HEK293 (cell line): ENCODE results near the gene DOK6.

Source experiments
- CTCF ChIA-PET: fragments of 350-600 bp; formaldehyde crosslinking; extraction: SDS; loops from one replicate; lab custom pipeline; 2021; ENCODE audit warnings: antibody characterized with exemption; lab: Yijun Ruan, JAX
- POLR2A ChIA-PET: fragments of 300-600 bp; formaldehyde crosslinking; extraction: SDS; loops from one replicate; lab custom pipeline; 2020; ENCODE audit warnings: antibody characterized with exemption, inconsistent platforms; lab: Yijun Ruan, JAX
- H3K27ac ChIP-seq: fragments of 200-500 bp; sonication (Bioruptor generic); 2 replicates; pipeline ENCODE4 v1.5.1; 2014; ENCODE audit warnings: low read depth, low read length, control low read depth, inconsistent platforms; ENCODE audit errors: extremely low read depth
- H3K36me3 ChIP-seq, 2 experiments: fragments of 200-500 bp in 1 of 2; sonication (Bioruptor generic) in 1 of 2; 1 replicate in 1 of 2; 2 replicates in 1 of 2; pipeline ENCODE4 v1.5.1; 2014 to 2017; ENCODE audit warnings: inconsistent platforms in 2 of 2, low read length in 2 of 2; ENCODE audit not compliant: control insufficient read depth in 2 of 2, insufficient read depth in 1 of 2
- H3K4me1 ChIP-seq: fragments of 200-500 bp; sonication (Bioruptor generic); 2 replicates; pipeline ENCODE4 v1.5.1; 2014; ENCODE audit warnings: mild to moderate bottlenecking, low read length, inconsistent platforms; ENCODE audit not compliant: control insufficient read depth, insufficient read depth
- H3K4me3 ChIP-seq: 2 replicates; pipeline ENCODE4 v1.5.1; 2011; ENCODE audit warnings: low read depth, mild to moderate bottlenecking, control low read depth, low read length, moderate library complexity
- H3K9me3 ChIP-seq: fragments of 200-500 bp; sonication (Bioruptor generic); 2 replicates; pipeline ENCODE4 v1.5.1; 2014; ENCODE audit warnings: low read depth, low read length, inconsistent platforms; ENCODE audit not compliant: control insufficient read depth, insufficient read depth
- FEZF1 ChIP-seq: fragments of 450-650 bp; formaldehyde crosslinking; IDR thresholded peaks from 2 replicates; pipeline ENCODE4 v1.5.1; 2016; ENCODE audit warnings: missing biosample characterization, missing genetic modification characterization
- GFI1B ChIP-seq: fragments of 450-650 bp; formaldehyde crosslinking; IDR thresholded peaks from 2 replicates; pipeline ENCODE4 v1.5.1; 2016; ENCODE audit warnings: missing biosample characterization, missing genetic modification characterization
- HIC1 ChIP-seq: fragments of 450-650 bp; formaldehyde crosslinking; IDR thresholded peaks from 2 replicates; pipeline ENCODE4 v1.5.1; 2016; ENCODE audit warnings: missing biosample characterization, missing genetic modification characterization
- REPIN1 ChIP-seq: fragments of 450-650 bp; formaldehyde crosslinking; IDR thresholded peaks from 2 replicates; pipeline ENCODE4 v1.5.1; 2017; ENCODE audit warnings: missing biosample characterization, missing genetic modification characterization, low read depth
- SP2 ChIP-seq: fragments of 450-650 bp; formaldehyde crosslinking; IDR thresholded peaks from 2 replicates; pipeline ENCODE4 v1.5.1; 2016; ENCODE audit warnings: missing biosample characterization, missing genetic modification characterization
- WT1 ChIP-seq: fragments of 450-650 bp; formaldehyde crosslinking; IDR thresholded peaks from 2 replicates; pipeline ENCODE4 v1.5.1; 2016; ENCODE audit warnings: missing biosample characterization, missing genetic modification characterization
- YY2 ChIP-seq: fragments of 450-650 bp; formaldehyde crosslinking; IDR thresholded peaks from 2 replicates; pipeline ENCODE4 v1.5.1; 2016; ENCODE audit warnings: missing biosample characterization, missing genetic modification characterization
- ZNF10 ChIP-seq: fragments of 450-650 bp; formaldehyde crosslinking; IDR thresholded peaks from 2 replicates; pipeline ENCODE4 v1.5.1; 2017; ENCODE audit warnings: missing biosample characterization, missing genetic modification characterization
- ZNF112 ChIP-seq: fragments of 450-650 bp; formaldehyde crosslinking; IDR thresholded peaks from 2 replicates; pipeline ENCODE4 v1.5.0; 2017; ENCODE audit warnings: missing biosample characterization, missing genetic modification characterization
- ZNF138 ChIP-seq: fragments of 450-650 bp; formaldehyde crosslinking; IDR thresholded peaks from 2 replicates; pipeline ENCODE4 v1.5.1; 2016; ENCODE audit warnings: missing biosample characterization, missing genetic modification characterization, borderline replicate concordance
- ZNF19 ChIP-seq: fragments of 450-650 bp; formaldehyde crosslinking; IDR thresholded peaks from 2 replicates; pipeline ENCODE4; 2016; ENCODE audit warnings: missing biosample characterization, missing genetic modification characterization, low read depth
- ZNF23 ChIP-seq: fragments of 450-650 bp; formaldehyde crosslinking; IDR thresholded peaks from 2 replicates; pipeline ENCODE4 v1.5.1; 2016; ENCODE audit warnings: missing biosample characterization, missing genetic modification characterization, borderline replicate concordance
- ZNF266 ChIP-seq: fragments of 450-650 bp; formaldehyde crosslinking; IDR thresholded peaks from 2 replicates; pipeline ENCODE4 v1.5.1; 2016; ENCODE audit warnings: missing biosample characterization, missing genetic modification characterization, low read depth
- ZNF529 ChIP-seq: fragments of 450-650 bp; formaldehyde crosslinking; IDR thresholded peaks from 2 replicates; pipeline ENCODE4 v1.5.1; 2017; ENCODE audit warnings: missing genetic modification characterization, missing biosample characterization; ENCODE audit not compliant: insufficient replicate concordance
- ZNF701 ChIP-seq: fragments of 450-650 bp; formaldehyde crosslinking; IDR thresholded peaks from 2 replicates; pipeline ENCODE4 v1.5.1; 2016; ENCODE audit warnings: missing biosample characterization, missing genetic modification characterization
- ZNF830 ChIP-seq: fragments of 450-650 bp; IDR thresholded peaks from 2 replicates; pipeline ENCODE4 v1.5.0; 2018; ENCODE audit warnings: missing biosample characterization, missing genetic modification characterization, low read depth, mild to moderate bottlenecking, moderate library complexity
- TF ChIP-seq, protein P1 (sequence below): fragments of 450-650 bp; formaldehyde crosslinking; IDR thresholded peaks from 2 replicates; pipeline ENCODE4 v1.5.1; 2016; ENCODE audit warnings: missing biosample characterization, missing genetic modification characterization
- TF ChIP-seq, protein P2 (sequence below): fragments of 450-650 bp; formaldehyde crosslinking; IDR thresholded peaks from 2 replicates; pipeline ENCODE4 v1.5.1; 2016; ENCODE audit warnings: missing biosample characterization, missing genetic modification characterization
- TF ChIP-seq, protein P3 (sequence below): fragments of 450-650 bp; formaldehyde crosslinking; IDR thresholded peaks from 2 replicates; pipeline ENCODE4 v1.5.1; 2016; ENCODE audit warnings: missing biosample characterization, missing genetic modification characterization
- TF ChIP-seq, protein P4 (sequence below): fragments of 450-650 bp; formaldehyde crosslinking; IDR thresholded peaks from 2 replicates; pipeline ENCODE4 v1.5.1; 2016; ENCODE audit warnings: missing biosample characterization, missing genetic modification characterization, low read depth
- TF ChIP-seq, protein P5 (sequence below): fragments of 450-650 bp; IDR thresholded peaks from 2 replicates; pipeline ENCODE4 v1.5.1; 2018; ENCODE audit warnings: missing biosample characterization, missing genetic modification characterization

DOK6 gene

DNA sequence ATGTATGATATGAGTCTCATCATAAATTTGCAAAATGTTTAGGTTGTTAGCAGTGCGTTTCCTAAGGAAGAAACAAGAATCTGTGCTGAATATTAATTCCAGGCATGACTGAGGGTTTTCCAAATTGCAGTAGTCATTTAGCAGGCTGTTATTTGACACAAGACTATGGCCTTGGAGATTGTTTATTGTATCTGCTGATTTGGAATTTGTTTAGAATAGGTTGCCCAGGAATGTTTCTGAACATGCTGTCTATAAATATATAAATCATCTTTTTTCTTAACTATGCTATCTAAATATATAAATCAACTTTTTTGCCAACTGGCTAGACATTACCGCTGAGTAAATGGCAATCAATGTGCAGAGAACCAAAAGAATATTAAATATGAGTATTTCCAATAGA is 90.9 kb downstream of the DOK6 start (continued):
- TF ChIP-seq HIC1 (tag by site-specific recombination) (no peak), ZNF23 (no peak), YY2 (tag by site-specific recombination) (no peak), ZNF529 (tag by site-specific recombination) (no peak), ZNF10 (tag by site-specific recombination) (no peak)
- TF ChIP-seq, protein P1, sequence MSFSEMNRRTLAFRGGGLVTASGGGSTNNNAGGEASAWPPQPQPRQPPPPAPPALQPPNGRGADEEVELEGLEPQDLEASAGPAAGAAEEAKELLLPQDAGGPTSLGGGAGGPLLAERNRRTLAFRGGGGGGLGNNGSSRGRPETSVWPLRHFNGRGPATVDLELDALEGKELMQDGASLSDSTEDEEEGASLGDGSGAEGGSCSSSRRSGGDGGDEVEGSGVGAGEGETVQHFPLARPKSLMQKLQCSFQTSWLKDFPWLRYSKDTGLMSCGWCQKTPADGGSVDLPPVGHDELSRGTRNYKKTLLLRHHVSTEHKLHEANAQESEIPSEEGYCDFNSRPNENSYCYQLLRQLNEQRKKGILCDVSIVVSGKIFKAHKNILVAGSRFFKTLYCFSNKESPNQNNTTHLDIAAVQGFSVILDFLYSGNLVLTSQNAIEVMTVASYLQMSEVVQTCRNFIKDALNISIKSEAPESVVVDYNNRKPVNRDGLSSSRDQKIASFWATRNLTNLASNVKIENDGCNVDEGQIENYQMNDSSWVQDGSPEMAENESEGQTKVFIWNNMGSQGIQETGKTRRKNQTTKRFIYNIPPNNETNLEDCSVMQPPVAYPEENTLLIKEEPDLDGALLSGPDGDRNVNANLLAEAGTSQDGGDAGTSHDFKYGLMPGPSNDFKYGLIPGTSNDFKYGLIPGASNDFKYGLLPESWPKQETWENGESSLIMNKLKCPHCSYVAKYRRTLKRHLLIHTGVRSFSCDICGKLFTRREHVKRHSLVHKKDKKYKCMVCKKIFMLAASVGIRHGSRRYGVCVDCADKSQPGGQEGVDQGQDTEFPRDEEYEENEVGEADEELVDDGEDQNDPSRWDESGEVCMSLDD (tag by site-specific recombination): no peak
- TF ChIP-seq, protein P2, sequence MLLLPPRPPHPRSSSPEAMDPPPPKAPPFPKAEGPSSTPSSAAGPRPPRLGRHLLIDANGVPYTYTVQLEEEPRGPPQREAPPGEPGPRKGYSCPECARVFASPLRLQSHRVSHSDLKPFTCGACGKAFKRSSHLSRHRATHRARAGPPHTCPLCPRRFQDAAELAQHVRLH (tag by site-specific recombination): no peak
- TF ChIP-seq, protein P3, sequence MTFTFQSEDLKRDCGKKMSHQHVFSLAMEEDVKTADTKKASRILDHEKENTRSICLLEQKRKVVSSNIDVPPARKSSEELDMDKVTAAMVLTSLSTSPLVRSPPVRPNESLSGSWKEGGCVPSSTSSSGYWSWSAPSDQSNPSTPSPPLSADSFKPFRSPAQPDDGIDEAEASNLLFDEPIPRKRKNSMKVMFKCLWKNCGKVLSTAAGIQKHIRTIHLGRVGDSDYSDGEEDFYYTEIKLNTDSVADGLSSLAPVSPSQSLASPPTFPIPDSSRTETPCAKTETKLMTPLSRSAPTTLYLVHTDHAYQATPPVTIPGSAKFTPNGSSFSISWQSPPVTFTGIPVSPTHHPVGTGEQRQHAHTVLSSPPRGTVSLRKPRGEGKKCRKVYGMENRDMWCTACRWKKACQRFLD (tag by site-specific recombination): no peak

DNA sequence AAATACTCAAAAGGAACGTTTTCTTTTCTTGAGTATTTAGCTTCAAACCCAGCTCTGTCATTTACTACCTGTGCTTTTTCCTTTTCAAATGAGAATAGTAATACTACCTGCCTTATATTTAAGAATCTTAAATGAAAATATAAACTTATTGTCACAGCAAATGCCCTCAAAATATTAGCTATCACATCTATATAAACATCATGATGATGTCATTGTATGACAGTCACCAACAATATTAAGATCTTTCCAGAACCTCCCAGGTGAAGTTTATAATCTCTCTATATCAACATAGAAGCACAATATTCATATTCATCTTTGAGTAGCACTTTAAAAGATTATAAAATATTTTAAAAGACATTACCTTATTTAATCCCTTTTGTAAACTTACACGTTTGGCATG is 92.2 kb downstream of the DOK6 start:
- Histone ChIP-seq H3K36me3 (no peaks in the 10 kb centered on the region), H3K4me3 (no peak overlapping the region), H3K27ac (no peak overlapping the region), H3K4me1 (no peaks in the 10 kb centered on the region), H3K9me3 (no peaks in the 10 kb centered on the region; the same call in 1 of the 2 replicates)
- TF ChIP-seq FEZF1 (tag by site-specific recombination): no peak
- TF ChIP-seq, protein P4, sequence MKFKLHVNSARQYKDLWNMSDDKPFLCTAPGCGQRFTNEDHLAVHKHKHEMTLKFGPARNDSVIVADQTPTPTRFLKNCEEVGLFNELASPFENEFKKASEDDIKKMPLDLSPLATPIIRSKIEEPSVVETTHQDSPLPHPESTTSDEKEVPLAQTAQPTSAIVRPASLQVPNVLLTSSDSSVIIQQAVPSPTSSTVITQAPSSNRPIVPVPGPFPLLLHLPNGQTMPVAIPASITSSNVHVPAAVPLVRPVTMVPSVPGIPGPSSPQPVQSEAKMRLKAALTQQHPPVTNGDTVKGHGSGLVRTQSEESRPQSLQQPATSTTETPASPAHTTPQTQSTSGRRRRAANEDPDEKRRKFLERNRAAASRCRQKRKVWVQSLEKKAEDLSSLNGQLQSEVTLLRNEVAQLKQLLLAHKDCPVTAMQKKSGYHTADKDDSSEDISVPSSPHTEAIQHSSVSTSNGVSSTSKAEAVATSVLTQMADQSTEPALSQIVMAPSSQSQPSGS (tag by site-specific recombination): 0 out of 2 replicates have a peak, but pooled peaks have one; percentile 16
- ChIA-PET POLR2A (no interaction called here), CTCF (interaction anchor here (0.9 kb wide), 1 partner anchor 27 kb away, joined by 4 read pairs; no protein-coding TSS in a partner anchor)

- Histone ChIP-seq H3K36me3 (no peaks in the 10 kb centered on the region), H3K4me3 (no peak overlapping the region), H3K27ac (no peak overlapping the region), H3K4me1 (no peaks in the 10 kb centered on the region), H3K9me3 (no peaks in the 10 kb centered on the region)
- CTCF ChIA-PET: no interaction called here
- POLR2A ChIA-PET: no interaction called here
- TF ChIP-seq ZNF19 (tag by site-specific recombination) (no peak), WT1 (no peak), ZNF701 (no peak), REPIN1 (tag by site-specific recombination) (no peak), ZNF138 (tag by site-specific recombination) (no peak), ZNF830 (tag by site-specific recombination) (no peak), SP2 (tag by site-specific recombination) (no peak), ZNF266 (tag by site-specific recombination) (no peak), GFI1B (tag by site-specific recombination) (no peak), ZNF112 (tag by site-specific recombination) (no peak)
- TF ChIP-seq, protein P4 (tag by site-specific recombination): no peak
- TF ChIP-seq, protein P5, sequence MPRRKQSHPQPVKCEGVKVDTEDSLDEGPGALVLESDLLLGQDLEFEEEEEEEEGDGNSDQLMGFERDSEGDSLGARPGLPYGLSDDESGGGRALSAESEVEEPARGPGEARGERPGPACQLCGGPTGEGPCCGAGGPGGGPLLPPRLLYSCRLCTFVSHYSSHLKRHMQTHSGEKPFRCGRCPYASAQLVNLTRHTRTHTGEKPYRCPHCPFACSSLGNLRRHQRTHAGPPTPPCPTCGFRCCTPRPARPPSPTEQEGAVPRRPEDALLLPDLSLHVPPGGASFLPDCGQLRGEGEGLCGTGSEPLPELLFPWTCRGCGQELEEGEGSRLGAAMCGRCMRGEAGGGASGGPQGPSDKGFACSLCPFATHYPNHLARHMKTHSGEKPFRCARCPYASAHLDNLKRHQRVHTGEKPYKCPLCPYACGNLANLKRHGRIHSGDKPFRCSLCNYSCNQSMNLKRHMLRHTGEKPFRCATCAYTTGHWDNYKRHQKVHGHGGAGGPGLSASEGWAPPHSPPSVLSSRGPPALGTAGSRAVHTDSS (tag by site-specific recombination): no peak
- TF ChIP-seq, protein P3 (tag by site-specific recombination): no peak
These were observed 94.2 kb downstream of the DOK6 start for GRCh38 chr18:69494841-69495240.
